ENCODE measurements around the gene CBFB.
"Not testable (repeated sequence)": the region's sequence is repeated elsewhere in the genome, so short reads cannot be mapped to it uniquely, and the experiment has no call there.

CBFB gene

DNA sequence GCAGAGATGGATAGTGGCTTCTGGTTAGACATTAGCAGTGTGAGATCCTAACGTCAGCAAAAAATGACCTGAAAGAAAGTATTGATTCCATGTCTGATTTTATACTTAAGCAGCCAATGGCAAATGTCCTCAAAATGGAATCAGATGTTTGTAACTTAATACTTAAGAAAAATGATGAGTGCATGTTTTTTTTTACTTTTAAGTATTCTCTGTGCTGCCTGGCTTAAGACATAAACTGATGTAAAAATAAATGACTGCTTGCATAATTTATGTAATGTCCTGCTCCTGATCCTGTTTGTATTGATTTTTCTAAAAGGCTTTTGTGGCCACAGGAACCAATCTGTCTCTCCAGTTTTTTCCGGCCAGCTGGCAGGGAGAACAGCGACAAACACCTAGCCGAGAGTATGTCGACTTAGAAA, 7.4 kb downstream of the CBFB start:
- no peak for DNase-seq
- in situ Hi-C loops (cut with MboI; ENCODE audit: low pct_unique_long_range_greater_than_20kb, low sequenced_read_pairs) = no loop called here

DNA sequence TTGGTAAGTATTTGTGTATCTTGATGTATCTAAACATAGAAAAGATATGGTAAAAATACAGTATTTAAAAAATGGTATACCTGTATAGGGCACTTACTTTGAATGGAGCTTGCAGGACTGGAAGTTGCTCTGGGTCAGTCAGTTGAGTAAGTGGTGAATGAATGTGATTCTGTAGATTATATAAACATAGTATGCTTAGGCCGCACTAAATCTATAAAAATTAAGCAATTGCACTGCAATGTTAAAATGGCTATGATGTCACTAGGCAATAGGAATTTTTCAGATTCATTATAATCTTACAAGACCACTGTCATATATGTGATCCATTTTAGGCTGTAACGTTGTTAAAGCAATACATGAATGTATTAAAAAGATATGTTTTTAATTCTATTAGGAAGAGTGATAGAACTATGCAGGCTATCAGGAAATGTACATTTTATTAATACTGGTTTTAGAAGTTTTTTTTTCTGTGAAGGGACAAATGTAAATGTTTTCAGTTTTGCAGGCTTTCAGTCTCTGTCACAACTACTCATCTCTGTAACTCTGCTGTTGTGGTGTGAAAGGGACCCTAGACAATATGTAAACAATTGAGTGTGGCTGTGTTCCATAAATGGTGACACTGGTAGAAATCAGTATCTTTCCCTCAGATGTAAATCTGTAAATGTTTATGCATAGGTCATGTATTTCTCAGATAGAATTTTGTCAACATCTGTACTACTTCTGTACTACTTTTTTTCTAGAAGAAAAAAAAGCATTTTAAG, 10.5 kb downstream of the CBFB start:
- in situ Hi-C loops (cut with MboI; ENCODE audit: low pct_unique_long_range_greater_than_20kb, low sequenced_read_pairs) = no loop called here
- DNase-seq = no peak

DNA sequence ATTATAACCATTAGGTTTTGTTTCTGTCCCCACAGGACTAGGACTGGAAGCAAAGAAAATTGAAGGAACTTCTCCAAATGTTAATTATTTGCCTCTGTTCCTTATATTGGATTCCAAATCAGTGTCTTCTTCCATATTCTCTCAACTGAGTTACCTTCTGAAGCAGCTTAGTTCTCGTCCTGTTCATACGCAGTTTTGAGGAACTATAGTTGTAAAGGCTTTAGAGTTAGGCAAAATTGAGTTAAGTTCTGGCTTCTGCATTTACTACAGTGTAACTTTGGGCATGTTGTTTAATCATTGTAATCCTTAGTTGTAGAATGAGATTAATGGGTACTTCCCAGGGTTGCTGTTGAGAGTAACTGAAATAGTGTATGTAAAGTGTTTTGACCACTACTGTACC, 11.2 kb downstream of the CBFB start:
- in situ Hi-C loops (cut with MboI; ENCODE audit: low pct_unique_long_range_greater_than_20kb, low sequenced_read_pairs) = no loop called here
- no peak for DNase-seq

DNA sequence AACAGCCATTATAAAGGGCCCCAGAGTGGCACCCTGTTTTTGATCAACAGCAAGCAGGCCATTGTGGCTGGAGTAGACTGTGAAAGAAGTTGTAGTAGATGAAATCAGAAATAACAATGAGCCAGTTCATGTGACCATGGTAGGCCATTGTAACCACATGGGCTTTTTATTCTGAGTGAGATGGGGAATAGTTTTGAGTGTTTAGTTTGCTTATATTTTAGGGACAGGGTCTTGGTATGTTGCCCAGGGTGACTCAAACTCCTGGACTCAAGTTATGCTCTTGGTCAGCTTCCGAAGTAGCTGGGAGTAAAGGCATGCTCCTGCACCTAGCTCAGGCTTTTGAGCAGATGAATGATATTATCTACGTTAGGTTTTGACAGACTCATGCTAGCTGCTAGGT, 12.0 kb downstream of the CBFB start:
- in situ Hi-C loops (cut with MboI; ENCODE audit: low pct_unique_long_range_greater_than_20kb, low sequenced_read_pairs) = no loop called here
- no peak for DNase-seq

GRCh38 chr16:67041520-67041919, 12.6 kb downstream of the CBFB start:
- peak; percentile 33 for DNase-seq
- in situ Hi-C loops (cut with MboI; ENCODE audit: low pct_unique_long_range_greater_than_20kb, low sequenced_read_pairs) = not testable (repeated sequence)

GRCh38 chr16:67043420-67043819, 14.5 kb downstream of the CBFB start:
- DNase-seq = no peak
- in situ Hi-C loops (cut with MboI; ENCODE audit: low pct_unique_long_range_greater_than_20kb, low sequenced_read_pairs) = no loop called here

DNA sequence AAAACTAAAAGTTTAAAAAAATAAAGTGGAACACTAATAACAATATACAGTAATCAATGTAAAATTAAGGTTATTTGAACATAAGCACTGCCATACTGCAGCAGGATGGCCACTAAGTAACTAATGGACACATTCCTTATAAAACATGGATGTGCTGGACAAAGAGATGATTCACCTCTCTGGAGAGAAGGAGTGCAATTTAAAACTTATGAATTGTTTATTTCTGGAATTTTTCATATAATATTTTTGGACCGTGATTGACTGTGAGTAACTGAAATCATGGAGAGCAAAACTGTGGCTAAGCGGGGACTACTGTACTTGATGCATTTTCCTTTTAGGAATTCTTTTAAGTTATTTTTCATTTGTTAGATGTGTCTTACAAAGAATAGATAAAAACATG, 21.8 kb downstream of the CBFB start:
- in situ Hi-C loops (cut with MboI; ENCODE audit: low pct_unique_long_range_greater_than_20kb, low sequenced_read_pairs) = no loop called here
- no peak for DNase-seq

DNA sequence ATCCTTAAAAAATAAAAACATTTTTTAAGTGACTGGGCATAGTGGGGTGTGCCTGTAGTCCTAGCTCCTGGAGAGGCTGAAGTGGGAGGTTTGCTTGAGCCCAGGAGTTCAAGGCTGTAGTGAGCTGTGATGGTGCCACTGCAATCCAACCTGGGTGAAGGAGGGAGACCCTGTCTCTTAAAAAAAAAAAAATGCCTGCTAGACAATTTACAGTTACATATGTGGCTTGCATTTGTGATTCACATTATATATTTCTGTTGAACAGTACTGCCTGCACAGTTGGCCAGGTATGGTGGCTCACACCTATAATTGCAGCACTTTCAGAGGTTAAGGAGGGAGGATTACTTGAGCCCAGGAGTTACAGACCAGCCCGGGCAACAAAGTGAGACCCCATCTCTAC, 23.4 kb downstream of the CBFB start:
- DNase-seq = no peak
- in situ Hi-C loops (cut with MboI; ENCODE audit: low pct_unique_long_range_greater_than_20kb, low sequenced_read_pairs) = no loop called here

- in situ Hi-C loops (cut with MboI; ENCODE audit: low pct_unique_long_range_greater_than_20kb, low sequenced_read_pairs) = no loop called here
- no peak for DNase-seq
Observed at GRCh38 chr16:67053767-67054334, 24.9 kb downstream of the CBFB start.

DNA sequence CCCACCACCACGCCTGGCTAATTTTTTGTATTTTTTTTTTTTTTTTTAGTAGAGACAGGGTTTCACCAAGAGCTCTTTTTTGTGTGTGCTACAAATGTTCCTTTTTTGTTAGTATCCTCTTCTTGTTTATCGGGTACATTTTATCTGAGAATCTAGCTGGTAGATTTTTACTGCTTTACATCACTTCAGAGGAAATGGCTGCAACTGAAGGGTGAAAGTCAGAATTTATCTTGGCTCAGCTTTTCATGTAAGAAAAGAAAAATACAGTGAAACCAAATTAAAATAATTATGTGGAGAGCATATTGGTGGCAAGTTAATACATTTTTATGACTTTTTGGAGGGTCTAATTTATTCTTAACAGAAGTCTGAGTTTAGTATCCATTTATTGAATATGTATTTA, 26.0 kb downstream of the CBFB start:
- DNase-seq = no peak
- in situ Hi-C loops (cut with MboI; ENCODE audit: low pct_unique_long_range_greater_than_20kb, low sequenced_read_pairs) = no loop called here

DNA sequence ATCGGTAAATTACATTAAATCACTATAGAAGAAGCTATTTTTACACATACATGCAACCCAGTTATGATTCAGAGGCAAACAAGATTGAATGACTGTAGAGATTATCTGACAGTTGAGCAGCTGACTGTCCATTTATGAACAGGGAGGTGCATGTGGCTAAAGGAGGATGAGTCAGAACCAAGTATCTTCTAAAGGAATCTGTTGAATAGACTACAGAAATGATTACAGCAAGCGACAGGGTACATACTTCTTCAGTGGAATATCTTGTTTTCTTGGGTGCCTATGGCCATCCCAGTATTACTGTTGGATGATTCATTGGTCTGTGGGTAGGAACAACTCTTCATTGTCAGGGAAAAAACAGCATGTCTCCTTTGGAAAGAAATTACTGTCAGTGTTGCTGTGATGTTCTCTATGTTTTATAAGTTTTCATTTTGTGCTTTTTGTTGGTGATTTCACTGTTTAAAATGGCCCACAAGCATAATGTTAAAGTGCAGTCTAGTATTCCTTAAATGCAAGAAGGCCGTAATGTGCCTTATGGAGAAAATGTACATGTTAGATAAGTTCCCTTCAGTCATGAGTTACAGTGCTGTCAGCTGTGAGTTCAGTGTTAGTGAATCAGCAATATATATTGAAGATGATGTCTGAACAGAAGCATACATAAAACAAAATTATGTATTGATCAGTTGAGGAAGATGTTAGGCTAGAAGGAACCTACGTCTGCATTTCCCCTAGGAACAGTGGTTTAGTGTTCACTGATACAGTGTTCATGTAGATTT, 27.0 kb downstream of the CBFB start:
- in situ Hi-C loops (cut with MboI; ENCODE audit: low pct_unique_long_range_greater_than_20kb, low sequenced_read_pairs) = no loop called here
- no peak for DNase-seq

GRCh38 chr16:67063008-67063407, 34.1 kb downstream of the CBFB start:
- in situ Hi-C loops (cut with MboI; ENCODE audit: low pct_unique_long_range_greater_than_20kb, low sequenced_read_pairs) = no loop called here
- DNase-seq = peak; percentile 32

DNA sequence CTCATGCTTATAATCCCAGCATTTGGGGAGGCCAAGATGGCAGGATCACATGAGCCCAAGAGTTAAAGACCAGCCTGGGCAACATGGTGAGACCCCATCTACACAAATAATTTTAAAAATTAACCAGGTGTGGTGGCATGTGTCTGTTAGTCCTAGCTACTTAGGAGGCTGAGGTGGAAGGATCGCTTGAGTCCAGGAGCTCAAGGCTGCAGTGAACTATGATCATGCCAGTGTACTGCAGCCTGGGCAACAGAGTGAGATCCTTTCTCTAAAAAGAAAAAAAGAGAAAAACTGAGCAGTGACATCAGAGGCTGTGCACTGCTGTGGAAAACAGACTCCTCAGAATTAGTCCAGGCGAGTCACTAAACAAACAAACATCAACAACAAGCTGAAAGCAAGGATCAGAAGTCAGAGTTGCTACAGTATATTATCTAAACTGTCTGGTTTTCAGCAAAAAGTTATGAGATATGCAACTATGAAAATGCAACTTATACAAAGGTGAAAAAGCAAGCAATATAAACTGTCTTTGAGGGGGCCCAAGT, 39.3 kb downstream of the CBFB start:
- in situ Hi-C loops (cut with MboI; ENCODE audit: low pct_unique_long_range_greater_than_20kb, low sequenced_read_pairs) = no loop called here
- no peak for DNase-seq

DNA sequence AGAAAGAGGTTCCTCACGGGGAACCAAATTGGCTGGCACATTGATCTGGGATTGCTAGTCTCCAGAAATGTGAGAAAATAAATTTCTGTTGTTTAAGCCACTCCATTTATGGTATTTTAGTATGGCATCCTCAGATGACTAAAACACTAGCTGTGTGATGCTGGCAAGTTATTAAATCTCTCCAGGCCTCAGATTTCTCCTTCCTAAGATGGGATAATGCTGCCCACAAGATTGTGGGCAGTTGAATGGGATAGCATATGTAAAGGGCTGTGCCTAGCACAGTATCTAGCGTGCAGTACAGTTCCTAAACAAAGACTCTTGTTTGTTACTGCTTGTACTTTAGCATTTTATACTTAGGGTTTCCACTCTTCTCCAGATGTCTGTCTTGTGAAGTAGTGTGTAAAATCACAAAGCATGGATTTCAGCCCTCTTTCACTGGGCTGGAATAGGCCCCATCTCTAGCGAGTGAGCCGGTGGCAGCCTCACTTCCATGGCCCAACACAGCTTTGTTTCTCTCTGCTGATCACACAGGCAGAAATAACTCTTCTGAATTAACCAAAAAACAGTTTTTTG, 42.6 kb downstream of the CBFB start:
- DNase-seq = no peak
- in situ Hi-C loops (cut with MboI; ENCODE audit: low pct_unique_long_range_greater_than_20kb, low sequenced_read_pairs) = no loop called here

GRCh38 chr16:67075331-67075730, 46.4 kb downstream of the CBFB start:
- DNase-seq = no peak
- in situ Hi-C loops (cut with MboI; ENCODE audit: low pct_unique_long_range_greater_than_20kb, low sequenced_read_pairs) = no loop called here

DNA sequence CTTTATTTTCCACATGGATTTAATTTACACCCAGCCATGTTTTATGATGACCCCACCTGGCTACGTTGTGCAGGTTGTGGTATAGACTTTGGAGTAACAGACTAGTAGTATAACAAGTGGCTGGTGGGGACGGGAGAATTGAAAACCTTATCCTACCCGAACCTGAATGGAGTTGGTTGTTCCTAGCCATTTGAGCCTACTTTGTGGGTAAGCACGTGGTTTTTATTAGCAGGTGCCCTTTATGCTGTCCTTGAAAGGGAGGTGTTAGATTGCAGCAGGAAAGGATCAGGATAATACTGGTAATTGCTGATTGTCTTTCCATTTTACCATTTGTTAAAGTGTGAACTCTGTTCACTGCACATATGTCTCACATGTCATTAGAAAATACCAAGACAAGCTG, 48.9 kb downstream of the CBFB start:
- no peak for DNase-seq
- in situ Hi-C loops (cut with MboI; ENCODE audit: low pct_unique_long_range_greater_than_20kb, low sequenced_read_pairs) = no loop called here

DNA sequence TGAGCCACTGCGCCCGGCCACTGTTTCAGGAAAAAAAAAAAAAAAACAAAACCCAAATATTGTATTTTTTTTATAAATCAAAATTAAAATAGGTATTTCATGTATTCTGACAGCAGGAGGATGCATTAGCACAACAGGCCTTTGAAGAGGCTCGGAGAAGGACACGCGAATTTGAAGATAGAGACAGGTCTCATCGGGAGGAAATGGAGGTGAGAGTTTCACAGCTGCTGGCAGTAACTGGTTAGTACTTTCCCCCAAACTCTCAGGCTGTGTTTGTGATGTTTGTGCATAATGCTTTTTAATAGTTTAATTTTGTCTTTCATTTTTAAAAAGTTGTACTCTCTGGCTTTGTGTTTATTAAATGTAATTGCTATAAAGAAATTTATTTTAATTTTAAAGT, 53.2 kb downstream of the CBFB start:
- DNase-seq = no peak
- in situ Hi-C loops (cut with MboI; ENCODE audit: low pct_unique_long_range_greater_than_20kb, low sequenced_read_pairs) = no loop called here

GRCh38 chr16:67082891-67083290, 53.9 kb downstream of the CBFB start:
- in situ Hi-C loops (cut with MboI; ENCODE audit: low pct_unique_long_range_greater_than_20kb, low sequenced_read_pairs) = no loop called here
- no peak for DNase-seq

- in situ Hi-C loops (cut with MboI; ENCODE audit: low pct_unique_long_range_greater_than_20kb, low sequenced_read_pairs) = no loop called here
- no peak for DNase-seq
Observed at GRCh38 chr16:67084345-67085028, 55.5 kb downstream of the CBFB start.

Measured in KBM-7 (cell line).